ENCODE data around the gene RNASE3. TPM values are rescaled to one million over a fixed set of nuclear protein-coding genes. Genes with fewer than 3 reads are reported as not detected.
"Not testable (repeated sequence)": the region's sequence is repeated elsewhere in the genome, so short reads cannot be mapped to it uniquely, and the experiment has no call there.

The RNASE3 gene
- total RNA-seq, 1 donor from 2014 or later: not detected

DNA sequence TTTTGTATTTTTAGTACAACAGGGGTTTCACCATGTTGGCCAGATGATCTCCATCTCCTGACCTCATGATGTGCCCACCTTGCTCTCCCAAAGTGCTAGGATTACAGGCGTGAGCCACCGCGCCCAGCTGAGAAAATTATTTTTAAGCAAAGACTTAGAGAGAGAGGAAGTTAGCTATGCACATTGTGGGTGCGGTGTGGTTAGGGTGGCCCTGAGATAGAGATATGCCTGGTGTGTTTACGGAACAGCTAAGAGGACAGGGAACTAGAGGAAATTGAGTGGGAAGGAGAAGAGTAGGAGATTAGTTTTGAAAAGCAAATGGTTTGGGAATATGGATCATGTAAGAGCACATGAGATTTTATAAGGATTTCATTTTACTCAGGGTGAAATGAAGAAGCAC is 10.0 kb upstream of the RNASE3 start:
- intact Hi-C loops (cut with micrococcal nuclease); H3K9me3 Mint-ChIP-seq; DNase-seq; H3K4me3 Mint-ChIP-seq; H3K4me1 Mint-ChIP-seq; H3K36me3 Mint-ChIP-seq (ENCODE audit: low read depth); H3K27ac Mint-ChIP-seq: not testable (repeated sequence)
- peaks cover 21% of the 10 kb centered on the region for H3K27me3 Mint-ChIP-seq

DNA sequence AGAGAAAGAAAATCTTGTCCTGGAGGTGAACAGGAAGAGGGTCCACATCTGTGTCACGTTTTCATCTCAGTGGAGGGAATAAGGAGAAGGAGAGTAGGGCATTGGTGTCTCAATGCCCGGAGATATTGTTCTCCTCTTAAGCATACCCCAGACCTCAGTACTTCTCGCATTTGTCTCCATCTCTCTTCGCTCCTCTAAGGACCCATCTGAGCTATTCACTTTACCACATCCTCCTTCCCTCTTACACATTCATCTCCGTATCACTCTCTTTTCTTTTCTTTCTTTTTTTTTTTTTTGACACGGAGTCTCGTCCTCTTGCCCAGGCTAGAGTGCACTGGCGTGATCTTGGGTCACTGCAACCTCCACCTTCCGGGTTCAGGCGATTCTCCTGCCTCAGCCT is 8.4 kb upstream of the RNASE3 start:
- H3K27ac Mint-ChIP-seq; H3K9me3 Mint-ChIP-seq; H3K4me1 Mint-ChIP-seq; H3K4me3 Mint-ChIP-seq; H3K36me3 Mint-ChIP-seq (ENCODE audit: low read depth); intact Hi-C loops (cut with micrococcal nuclease); DNase-seq: not testable (repeated sequence)
- H3K27me3 Mint-ChIP-seq: peaks cover 19% of the 10 kb centered on the region

DNA sequence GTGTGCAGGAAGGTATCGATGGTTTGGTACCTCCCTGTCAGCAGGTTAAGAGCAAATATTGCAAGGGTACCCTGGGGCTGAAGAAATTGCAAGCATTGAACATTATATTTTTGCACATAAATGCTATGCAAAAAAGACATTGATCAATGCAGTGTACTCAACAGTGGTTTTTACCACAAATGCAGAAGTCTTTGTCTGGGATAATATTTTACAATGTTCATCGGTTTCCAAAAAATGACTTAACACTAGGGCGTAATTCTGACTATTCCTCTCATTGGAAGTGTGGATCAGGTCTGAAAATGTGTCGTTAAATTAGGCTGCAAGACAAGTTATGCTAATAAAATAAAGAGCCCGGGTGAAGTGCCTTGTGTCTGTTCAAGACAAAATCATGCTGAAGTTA is 2.8 kb upstream of the RNASE3 start:
- DNase-seq; H3K4me1 Mint-ChIP-seq; H3K27ac Mint-ChIP-seq; intact Hi-C loops (cut with micrococcal nuclease); H3K36me3 Mint-ChIP-seq (ENCODE audit: low read depth); H3K9me3 Mint-ChIP-seq; H3K4me3 Mint-ChIP-seq: not testable (repeated sequence)
- peaks cover 11% of the 10 kb centered on the region for H3K27me3 Mint-ChIP-seq

- H3K27me3 Mint-ChIP-seq; DNase-seq; H3K9me3 Mint-ChIP-seq; H3K4me3 Mint-ChIP-seq; H3K4me1 Mint-ChIP-seq; H3K36me3 Mint-ChIP-seq (ENCODE audit: low read depth); H3K27ac Mint-ChIP-seq; intact Hi-C loops (cut with micrococcal nuclease): not testable (repeated sequence)
Observed at GRCh38 chr14:20895322-20895721, 4.1 kb downstream of the RNASE3 start.

GRCh38 chr14:20904393-20905029 is 13.3 kb downstream of the RNASE3 start:
- no peak for DNase-seq
- H3K36me3 Mint-ChIP-seq (ENCODE audit: low read depth): no peaks in the 10 kb centered on the region
- H3K9me3 Mint-ChIP-seq: no peaks in the 10 kb centered on the region
- intact Hi-C loops (cut with micrococcal nuclease): no loop called here
- H3K27me3 Mint-ChIP-seq: peaks cover 6% of the 10 kb centered on the region
- no peaks in the 10 kb centered on the region for H3K4me1 Mint-ChIP-seq
- H3K4me3 Mint-ChIP-seq: no peak overlapping the region
- H3K27ac Mint-ChIP-seq: no peak overlapping the region

DNA sequence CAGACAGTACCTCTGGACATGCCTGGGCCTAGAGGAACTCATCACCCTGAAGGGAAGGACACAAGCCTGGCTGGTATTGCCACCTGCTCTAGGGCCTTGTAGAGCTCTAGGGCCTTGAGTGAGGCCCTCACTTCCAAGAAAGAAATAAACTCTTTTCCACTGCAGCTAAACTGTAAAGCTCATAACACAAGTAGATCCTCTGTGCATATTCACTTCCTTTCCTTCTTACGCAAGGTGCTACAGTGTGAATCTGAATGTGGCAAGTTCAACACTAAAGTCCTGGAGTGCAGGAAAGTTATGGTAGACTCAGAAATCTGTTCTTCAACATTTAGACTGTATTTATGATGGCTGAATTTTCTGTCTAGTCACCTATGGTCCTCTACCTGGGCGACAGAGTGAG is 14.5 kb downstream of the RNASE3 start:
- Mint-ChIP-seq H3K27ac (no peak overlapping the region), H3K9me3 (no peaks in the 10 kb centered on the region), H3K4me1 (no peaks in the 10 kb centered on the region)

DNA sequence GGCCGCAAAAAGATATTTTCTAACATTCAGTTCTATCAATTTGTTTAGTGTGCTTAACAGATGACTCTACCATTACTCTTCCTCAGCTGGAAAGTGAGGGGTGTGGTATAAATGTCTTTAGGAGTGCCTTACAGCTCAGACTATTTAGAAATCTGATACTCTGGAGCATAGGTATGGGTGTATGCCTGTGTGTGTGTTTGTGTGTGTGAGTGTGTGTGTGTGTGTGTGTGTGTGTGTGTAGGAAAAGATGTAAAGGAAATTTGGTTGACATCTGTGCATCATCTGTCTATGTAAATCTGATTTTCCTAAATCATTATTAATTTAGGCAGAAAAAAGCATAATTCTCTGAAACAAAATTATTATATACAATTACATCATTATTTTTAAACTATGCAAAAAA is 16.0 kb downstream of the RNASE3 start:
- Mint-ChIP-seq H3K9me3 (no peaks in the 10 kb centered on the region), H3K4me1 (no peaks in the 10 kb centered on the region), H3K4me3 (no peak overlapping the region), H3K27me3 (peaks cover 6% of the 10 kb centered on the region), H3K36me3 (ENCODE audit: low read depth) (no peaks in the 10 kb centered on the region), H3K27ac (no peak overlapping the region)
- intact Hi-C loops (cut with micrococcal nuclease): no loop called here
- no peak for DNase-seq

More for the DNA sequence above, 14.5 kb downstream of the RNASE3 start:
- intact Hi-C loops (cut with micrococcal nuclease): no loop called here
- no peaks in the 10 kb centered on the region for H3K36me3 Mint-ChIP-seq (ENCODE audit: low read depth)
- peaks cover 6% of the 10 kb centered on the region for H3K27me3 Mint-ChIP-seq
- no peak overlapping the region for H3K4me3 Mint-ChIP-seq
- no peak for DNase-seq

- intact Hi-C loops (cut with micrococcal nuclease); H3K4me3 Mint-ChIP-seq; H3K36me3 Mint-ChIP-seq (ENCODE audit: low read depth); H3K9me3 Mint-ChIP-seq; DNase-seq; H3K27me3 Mint-ChIP-seq; H3K27ac Mint-ChIP-seq; H3K4me1 Mint-ChIP-seq: not testable (repeated sequence)
Observed at GRCh38 chr14:20910822-20911221, 19.6 kb downstream of the RNASE3 start.

DNA sequence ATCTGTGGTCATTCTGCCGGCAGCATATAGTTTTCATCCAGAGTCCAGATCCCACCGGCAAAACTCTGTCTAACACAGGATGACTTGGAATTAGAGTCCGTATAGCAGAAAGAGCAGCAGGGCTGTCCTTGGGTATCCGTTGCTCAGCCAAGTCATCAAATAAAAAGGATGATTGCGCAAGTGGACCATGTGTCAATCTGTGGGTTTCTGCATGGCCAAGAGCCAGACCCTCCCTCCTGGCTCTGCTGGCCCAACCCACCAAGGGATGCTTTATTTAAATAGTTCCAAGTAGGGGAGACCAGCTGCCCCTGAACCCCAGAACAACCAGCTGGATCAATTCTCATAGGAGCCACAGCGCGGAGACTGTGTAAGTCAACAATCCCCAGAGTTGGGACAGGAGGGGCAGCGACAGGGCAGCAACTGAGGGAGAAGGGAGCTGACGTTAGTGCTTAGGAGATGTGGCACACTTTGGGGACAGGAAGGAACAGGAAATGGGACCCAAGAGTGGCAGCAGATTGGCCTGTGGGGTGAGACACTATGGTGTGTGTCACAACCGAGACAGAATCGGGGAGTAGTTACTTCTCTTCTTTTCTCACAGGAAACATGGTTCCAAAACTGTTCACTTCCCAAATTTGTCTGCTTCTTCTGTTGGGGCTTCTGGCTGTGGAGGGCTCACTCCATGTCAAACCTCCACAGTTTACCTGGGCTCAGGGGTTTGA is 28.0 kb downstream of the RNASE3 start:
- H3K36me3 Mint-ChIP-seq (ENCODE audit: low read depth); H3K4me3 Mint-ChIP-seq; H3K4me1 Mint-ChIP-seq; H3K27ac Mint-ChIP-seq; DNase-seq; H3K9me3 Mint-ChIP-seq; intact Hi-C loops (cut with micrococcal nuclease): not testable (repeated sequence)
- peaks cover 19% of the 10 kb centered on the region for H3K27me3 Mint-ChIP-seq

DNA sequence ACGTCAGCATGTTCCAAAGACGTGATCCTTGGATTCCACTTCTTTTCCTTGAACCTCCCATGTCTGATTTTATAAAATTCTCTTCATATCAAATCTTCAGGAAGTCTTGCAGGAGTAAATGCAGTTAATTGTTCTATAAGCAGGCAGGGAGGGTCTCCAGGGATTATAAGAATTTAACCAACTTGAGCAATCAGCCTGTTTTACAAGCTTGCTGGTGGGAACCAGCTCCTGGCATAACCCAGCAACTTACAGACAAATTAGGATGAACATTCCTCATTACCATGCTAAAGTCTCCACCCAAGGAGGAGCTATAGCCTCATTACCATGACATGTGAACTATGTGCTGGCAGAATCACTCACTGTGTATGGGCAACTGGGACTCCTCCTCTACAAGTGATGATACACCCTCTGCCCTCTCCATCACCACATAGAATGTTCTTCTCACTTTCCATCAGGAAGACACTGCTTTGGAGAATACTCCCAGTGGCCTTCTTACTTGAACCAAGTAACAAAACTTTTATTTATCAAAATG is 32.6 kb downstream of the RNASE3 start:
- peaks cover 12% of the 10 kb centered on the region for H3K27me3 Mint-ChIP-seq
- intact Hi-C loops (cut with micrococcal nuclease); H3K9me3 Mint-ChIP-seq; H3K4me1 Mint-ChIP-seq; DNase-seq; H3K36me3 Mint-ChIP-seq (ENCODE audit: low read depth); H3K27ac Mint-ChIP-seq; H3K4me3 Mint-ChIP-seq: not testable (repeated sequence)

DNA sequence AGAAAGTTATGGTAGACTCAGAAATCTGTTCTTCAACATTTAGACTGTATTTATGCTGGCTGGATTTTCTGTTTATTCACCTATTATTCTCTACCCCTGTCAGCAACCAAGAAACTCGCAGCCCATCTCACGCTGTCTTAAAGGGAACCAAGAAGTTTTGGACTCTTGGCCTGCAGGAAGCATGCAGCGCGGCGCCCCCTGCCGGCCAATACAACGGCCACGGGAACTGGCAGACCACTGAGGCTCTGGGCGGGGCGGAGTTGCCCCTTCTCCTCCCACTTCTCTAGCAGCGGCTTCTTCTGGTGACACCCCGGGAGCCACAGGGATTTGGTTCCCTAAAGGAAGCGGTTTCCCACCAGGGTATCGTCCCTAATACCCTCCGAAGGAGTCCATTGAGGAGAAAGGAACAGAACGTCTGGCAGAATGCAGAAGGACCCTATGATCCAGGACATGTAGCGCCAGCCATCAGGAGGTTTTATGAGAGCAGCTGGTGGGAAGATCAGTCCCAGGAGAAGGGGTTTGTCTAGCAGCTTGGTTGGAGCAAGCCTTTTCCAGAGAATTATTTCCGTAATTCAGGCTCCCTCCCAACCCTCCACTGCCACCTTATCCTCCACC is 43.1 kb downstream of the RNASE3 start:
- Mint-ChIP-seq H3K4me3 (no peak overlapping the region), H3K27ac (no peak overlapping the region)

GRCh38 chr14:20935303-20935984 is 44.3 kb downstream of the RNASE3 start:
- DNase-seq: no peak
- intact Hi-C loops (cut with micrococcal nuclease): no loop called here
- H3K27me3 Mint-ChIP-seq: no peaks in the 10 kb centered on the region
- no peak overlapping the region for H3K4me3 Mint-ChIP-seq
- no peaks in the 10 kb centered on the region for H3K36me3 Mint-ChIP-seq (ENCODE audit: low read depth)
- no peak overlapping the region for H3K27ac Mint-ChIP-seq
- H3K4me1 Mint-ChIP-seq: no peaks in the 10 kb centered on the region
- no peaks in the 10 kb centered on the region for H3K9me3 Mint-ChIP-seq

More for the DNA sequence above, 43.1 kb downstream of the RNASE3 start:
- intact Hi-C loops (cut with micrococcal nuclease): no loop called here
- DNase-seq: peak; percentile 70
- H3K36me3 Mint-ChIP-seq (ENCODE audit: low read depth): no peaks in the 10 kb centered on the region
- no peaks in the 10 kb centered on the region for H3K4me1 Mint-ChIP-seq
- H3K9me3 Mint-ChIP-seq: no peaks in the 10 kb centered on the region
- H3K27me3 Mint-ChIP-seq: no peaks in the 10 kb centered on the region

Data from activated CD4-positive, alpha-beta T cell treated with anti-CD3 and anti-CD28 coated beads, Interleukin-2, amount 10 ng/mL, durations not matched to agents 24 days and 14 days (primary cell).